ENCODE measurements around the gene RFESD.

DNA sequence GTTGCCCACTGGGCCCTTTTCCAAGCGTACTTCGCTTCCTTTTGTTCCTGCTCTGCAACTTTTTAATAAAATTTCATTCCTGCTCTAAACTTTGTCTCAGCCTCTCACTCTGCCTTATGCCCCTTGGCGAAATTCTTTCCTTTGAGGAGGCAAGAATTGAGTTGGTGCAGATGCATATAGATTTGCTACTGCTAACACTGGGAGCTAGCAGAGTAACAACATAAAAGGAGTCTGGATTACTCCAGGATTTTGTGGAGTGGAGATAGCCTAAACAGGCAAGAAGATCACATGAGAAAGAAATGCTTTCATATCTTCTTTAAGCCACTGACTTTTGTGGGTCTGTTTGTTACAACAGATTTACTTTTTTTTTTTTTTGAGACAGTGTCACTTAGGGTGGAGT is 12.9 kb upstream of the RFESD start:
- TF ChIP-seq POLR2A (IDR thresholded peaks at IDR 0.05) = no peak
- TF ChIP-seq, protein P1, sequence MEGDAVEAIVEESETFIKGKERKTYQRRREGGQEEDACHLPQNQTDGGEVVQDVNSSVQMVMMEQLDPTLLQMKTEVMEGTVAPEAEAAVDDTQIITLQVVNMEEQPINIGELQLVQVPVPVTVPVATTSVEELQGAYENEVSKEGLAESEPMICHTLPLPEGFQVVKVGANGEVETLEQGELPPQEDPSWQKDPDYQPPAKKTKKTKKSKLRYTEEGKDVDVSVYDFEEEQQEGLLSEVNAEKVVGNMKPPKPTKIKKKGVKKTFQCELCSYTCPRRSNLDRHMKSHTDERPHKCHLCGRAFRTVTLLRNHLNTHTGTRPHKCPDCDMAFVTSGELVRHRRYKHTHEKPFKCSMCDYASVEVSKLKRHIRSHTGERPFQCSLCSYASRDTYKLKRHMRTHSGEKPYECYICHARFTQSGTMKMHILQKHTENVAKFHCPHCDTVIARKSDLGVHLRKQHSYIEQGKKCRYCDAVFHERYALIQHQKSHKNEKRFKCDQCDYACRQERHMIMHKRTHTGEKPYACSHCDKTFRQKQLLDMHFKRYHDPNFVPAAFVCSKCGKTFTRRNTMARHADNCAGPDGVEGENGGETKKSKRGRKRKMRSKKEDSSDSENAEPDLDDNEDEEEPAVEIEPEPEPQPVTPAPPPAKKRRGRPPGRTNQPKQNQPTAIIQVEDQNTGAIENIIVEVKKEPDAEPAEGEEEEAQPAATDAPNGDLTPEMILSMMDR (IDR thresholded peaks at IDR 0.05) = no peak
